Panc1 (cell line): Measurements from ENCODE around the gene TIE1. TPM values are rescaled to one million over a fixed set of nuclear protein-coding genes. Genes with fewer than 3 reads are reported as not detected.

Experiments
- ATAC-seq: fragments of 200-7000 bp; cut with Tn5 transposase; 2 replicates; pipeline ENCODE4 v1.9.1; 2020; ENCODE audit warnings: mild to moderate bottlenecking, moderate library complexity
- BruUV-seq: library from RNA; stranded (reverse); fragments of 400-500 nt; replicated peaks from 2 replicates; lab custom pipeline; 2021; lab: Mats Ljungman, UMichigan
- CTCF ChIA-PET: fragments of 300-600 bp; sonication (Branson Sonifier 250); formaldehyde crosslinking; loops from one replicate; lab custom pipeline; 2022; ENCODE audit warnings: antibody characterized with exemption; lab: Charles Lee
- POLR2A ChIA-PET: fragments of 300-600 bp; sonication (Branson Sonifier 250); formaldehyde crosslinking; loops from one replicate; lab custom pipeline; 2022; ENCODE audit warnings: antibody characterized with exemption; lab: Charles Lee
- DNase-seq: peaks from one replicate; pipeline ENCODE4 v3.0.0-alpha.2; 2010; ENCODE audit warnings: low read depth, low spot score
- H3K27ac ChIP-seq: 2 replicates; pipeline ENCODE4 v1.5.1; 2011; ENCODE audit warnings: mild to moderate bottlenecking, low read length, inconsistent platforms
- H3K27me3 ChIP-seq: fragments of 200-500 bp; sonication (Bioruptor generic); 2 replicates; pipeline ENCODE4 v1.6.0; 2014; ENCODE audit warnings: low read length, inconsistent platforms; ENCODE audit not compliant: control insufficient read depth, insufficient read depth
- H3K36me3 ChIP-seq: fragments of 200-500 bp; sonication (Bioruptor generic); 2 replicates; pipeline ENCODE4 v1.5.1; 2014; ENCODE audit warnings: inconsistent platforms, mild to moderate bottlenecking, low read length, moderate library complexity; ENCODE audit not compliant: control insufficient read depth, insufficient read depth
- H3K4me1 ChIP-seq: 2 replicates; pipeline ENCODE4 v1.5.1; 2011; ENCODE audit warnings: inconsistent platforms, mild to moderate bottlenecking, low read length, moderate library complexity; ENCODE audit not compliant: control insufficient read depth, insufficient read depth
- H3K4me3 ChIP-seq, 2 experiments: 2 replicates each; pipeline ENCODE4 v1.5.1; 2011 to 2012; ENCODE audit warnings: low read depth in 2 of 2, low read length in 2 of 2, mild to moderate bottlenecking in 2 of 2, inconsistent platforms in 1 of 2, moderate library complexity in 1 of 2
- H3K9me3 ChIP-seq: fragments of 200-500 bp; sonication (Bioruptor generic); 2 replicates; pipeline ENCODE4 v1.5.1; 2014; ENCODE audit warnings: low read depth, mild to moderate bottlenecking, inconsistent platforms, low read length, moderate library complexity; ENCODE audit not compliant: control insufficient read depth, insufficient read depth
- CTCF ChIP-seq: fragments of 450-650 bp; IDR thresholded peaks from 2 replicates; pipeline ENCODE4 v1.5.1; 2017; ENCODE audit warnings: mild to moderate bottlenecking
- POLR2AphosphoS5 ChIP-seq: IDR thresholded peaks from 2 replicates; pipeline ENCODE4 v1.6.1; 2012; ENCODE audit warnings: mild to moderate bottlenecking, low read depth, low read length, moderate library complexity
- REST ChIP-seq, 2 experiments: IDR thresholded peaks; 2 replicates each; pipeline ENCODE4 v1.6.1; 2011 to 2012; ENCODE audit warnings: low read depth in 2 of 2, control low read depth in 1 of 2, low read length in 1 of 2, mild to moderate bottlenecking in 1 of 2, moderate library complexity in 1 of 2; ENCODE audit not compliant: insufficient read depth in 1 of 2
- SIN3A ChIP-seq: IDR thresholded peaks from 2 replicates; pipeline ENCODE4 v1.6.1; 2012; ENCODE audit warnings: low read depth, mild to moderate bottlenecking, low read length, moderate library complexity, borderline replicate concordance; ENCODE audit not compliant: insufficient read depth
- TCF7L2 ChIP-seq: IDR thresholded peaks from 2 replicates; pipeline ENCODE4 v1.6.1; 2011; ENCODE audit warnings: mild to moderate bottlenecking, low read depth, low read length, inconsistent platforms
- in situ Hi-C: cut with HindIII; loops from 2 replicates; pipeline ENCODE4 v1.10.0; 2016; ENCODE audit warnings: low sequenced_read_pairs, low pct_unique_long_range_greater_than_20kb
- intact Hi-C: fragments of 100-400 bp; cut with micrococcal nuclease; formaldehyde crosslinking; loops from one replicate; pipeline ENCODE4 v1.10.0; 2022; ENCODE audit not compliant: unreplicated experiment
- total RNA-seq: library from RNA; stranded (reverse); gene quantifications from one replicate; pipeline ENCODE4 v1.2.1, GENCODE V29; 2021; ENCODE audit not compliant: unreplicated experiment

Gene TIE1
- total RNA-seq, 1 experiment from 2014 or later, result 0.28 TPM

GRCh38 chr1:43366179-43366578 is 65.4 kb downstream of the TIE1 start:
- CTCF ChIA-PET, result interaction anchor here (0.6 kb wide), 1 partner anchor 8 kb away, joined by 4 read pairs; no protein-coding TSS in a partner anchor
- POLR2A ChIA-PET, result no interaction called here
- H3K27me3 ChIP-seq, result no peaks in the 10 kb centered on the region
- in situ Hi-C loops (no loop called here), intact Hi-C loops (no loop called here)
- peaks cover 8% of the 10 kb centered on the region for H3K36me3 ChIP-seq
- H3K4me1 ChIP-seq, result peaks cover 30% of the 10 kb centered on the region
- H3K9me3 ChIP-seq, result no peaks in the 10 kb centered on the region
- TF ChIP-seq SIN3A (no peak), REST (IDR thresholded peaks at IDR 0.05; ENCODE audit: insufficient read depth in 1 of 2, low read depth in 2 of 2, low read length in 1 of 2) (no peak), POLR2AphosphoS5 (no peak), CTCF (no peak), TCF7L2 (no peak)
- no peak for ATAC-seq
- no TSS peak for BruUV-seq
- peak overlapping the region; percentile 87 to 89 for H3K4me3 ChIP-seq
- H3K27ac ChIP-seq, result peak overlapping the region; percentile 96; the same call in 1 of the 2 replicates
- no peak for DNase-seq

- ChIA-PET CTCF (interaction anchor here (0.6 kb wide), 1 partner anchor 9 kb away, joined by 4 read pairs; no protein-coding TSS in a partner anchor), POLR2A (no interaction called here)
- Histone ChIP-seq H3K27ac (peak overlapping the region; percentile 96), H3K4me1 (peaks cover 26% of the 10 kb centered on the region), H3K4me3 (peak overlapping the region; percentile 87 to 89), H3K9me3 (no peaks in the 10 kb centered on the region), H3K36me3 (peaks cover 5% of the 10 kb centered on the region), H3K27me3 (no peaks in the 10 kb centered on the region)
- TF ChIP-seq REST (IDR thresholded peaks at IDR 0.05; ENCODE audit: insufficient read depth in 1 of 2, low read depth in 2 of 2, low read length in 1 of 2) (no peak), POLR2AphosphoS5 (no peak), CTCF (no peak), TCF7L2 (no peak), SIN3A (no peak)
- DNase-seq (no peak), ATAC-seq (no peak)
- in situ Hi-C loops, result no loop called here
- intact Hi-C loops, result no loop called here
- no TSS peak for BruUV-seq
Observed at GRCh38 chr1:43366601-43367025, 65.8 kb downstream of the TIE1 start.
